Tongue (tissue), 2 donors: Measurements from ENCODE around the gene PERCC1. TPM values are rescaled to one million over a fixed set of nuclear protein-coding genes. Genes with fewer than 3 reads are reported as not detected.

Experiments
- DNase-seq: peaks from one replicate; pipeline ENCODE4 v3.0.0-alpha.2; 2015
- total RNA-seq: library from RNA; depleted of rRNA; stranded (reverse); fragments of >200 nt; gene quantifications from one replicate; pipeline ENCODE4 v1.2.3, GENCODE V29; 2014

PERCC1 gene
- total RNA-seq = not detected

GRCh38 chr16:1430759-1431496, at the start of gene PERCC1:
PERCC1 (plus strand) TSS chr16:1431078; CDS start chr16:1432594, 1,516 bp downstream.
- DNase-seq = peak; percentile 45

GRCh38 chr16:1381612-1382406, 49.1 kb upstream of the PERCC1 start:
- no peak for DNase-seq

DNA sequence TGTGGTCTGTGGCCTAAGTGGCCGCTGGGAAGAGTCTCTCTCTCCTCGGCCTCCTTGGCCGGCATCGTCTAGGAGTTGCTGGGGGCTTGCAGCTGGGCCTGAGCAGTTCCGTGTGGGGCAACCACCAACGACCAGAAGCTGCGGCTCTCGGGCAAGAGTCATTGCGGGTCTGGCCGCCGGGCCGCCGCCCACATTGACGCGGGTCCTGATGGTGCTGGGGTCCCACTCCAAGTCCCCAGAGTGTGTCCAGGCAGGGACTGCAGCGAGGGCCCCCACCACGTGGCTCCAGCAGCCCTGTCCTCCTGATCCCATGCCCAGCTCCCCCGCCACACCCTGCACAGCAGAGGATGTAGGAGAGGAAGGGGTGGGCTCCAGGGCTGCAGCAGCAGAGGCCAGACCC, 47.3 kb upstream of the PERCC1 start:
- DNase-seq = no peak

GRCh38 chr16:1385232-1385631, 45.6 kb upstream of the PERCC1 start:
- no peak for DNase-seq

GRCh38 chr16:1387331-1387730, 43.5 kb upstream of the PERCC1 start:
- no peak for DNase-seq

DNA sequence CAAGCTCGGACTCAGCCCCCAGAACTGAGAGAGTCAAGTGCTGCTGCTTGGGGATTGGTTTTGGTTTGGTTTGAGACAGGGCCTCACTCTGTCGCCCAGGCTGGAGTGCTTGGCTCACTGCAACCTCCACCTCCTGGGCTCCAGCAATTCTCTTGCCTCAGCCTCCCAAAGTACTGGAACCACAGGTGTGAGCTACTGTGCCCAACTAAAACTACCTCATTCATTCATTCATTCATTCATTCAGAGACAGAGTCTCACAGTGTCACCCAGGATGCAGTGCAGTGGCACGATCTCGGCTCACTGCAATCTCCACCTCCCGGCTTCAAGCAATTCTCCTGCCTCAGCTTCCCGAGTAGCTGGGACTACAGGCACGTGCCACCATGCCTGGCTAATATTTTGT, 41.1 kb upstream of the PERCC1 start:
- DNase-seq = no peak

GRCh38 chr16:1390239-1390779, 40.6 kb upstream of the PERCC1 start:
- no peak for DNase-seq

DNA sequence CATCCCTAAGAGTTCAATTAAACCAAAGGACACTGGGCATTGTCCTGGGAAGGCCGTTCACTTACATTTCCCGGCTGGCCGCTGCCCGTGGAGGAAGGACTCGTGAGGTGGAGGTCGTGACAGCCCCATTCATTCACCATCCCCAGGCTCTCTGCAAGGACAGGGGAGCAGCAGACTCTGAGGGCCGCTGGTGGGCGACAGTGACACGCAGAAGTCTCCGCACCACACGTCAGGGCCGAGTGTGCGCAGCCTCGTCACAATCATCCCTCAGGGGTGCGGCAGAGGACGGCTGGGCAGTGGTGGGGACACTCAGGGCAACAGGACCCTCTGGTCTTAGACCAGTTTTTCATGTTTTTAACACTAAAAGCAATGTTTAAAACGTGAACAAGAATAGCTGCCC, 38.1 kb upstream of the PERCC1 start:
- DNase-seq = no peak

- DNase-seq = no peak
These were observed 37.2 kb upstream of the PERCC1 start for GRCh38 chr16:1393613-1394176.

- DNase-seq = no peak
These were observed 36.4 kb upstream of the PERCC1 start for GRCh38 chr16:1394367-1394951.

DNA sequence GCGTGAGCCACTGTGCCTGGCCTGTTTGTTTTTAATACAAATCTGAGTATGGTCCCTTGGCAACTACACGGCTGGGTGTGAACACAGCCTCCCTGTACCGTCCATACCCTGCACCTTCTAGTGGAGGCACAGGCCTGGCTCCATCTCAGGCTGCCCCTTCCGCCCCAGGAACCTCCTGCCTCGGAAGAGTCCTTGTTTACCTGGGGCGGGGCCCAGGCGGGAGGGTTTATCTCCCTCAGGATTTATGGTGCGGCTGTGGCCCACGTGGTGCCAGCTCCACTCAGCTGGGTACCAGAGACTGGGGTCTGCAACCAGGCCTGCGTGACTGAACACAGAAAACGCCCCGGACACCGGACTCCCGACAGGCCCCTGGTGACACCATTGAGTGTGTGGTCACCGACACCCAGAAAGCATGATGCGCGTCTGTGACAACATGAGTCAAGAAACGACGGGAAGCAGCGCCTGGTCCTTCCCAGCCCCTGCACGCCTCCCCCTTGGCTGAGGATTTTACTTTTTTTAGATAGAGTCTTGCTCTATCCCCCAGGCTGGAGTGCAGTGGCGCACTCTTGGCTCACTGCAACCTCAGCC, 35.3 kb upstream of the PERCC1 start:
- no peak for DNase-seq

- DNase-seq = no peak
These were observed 33.1 kb upstream of the PERCC1 start for GRCh38 chr16:1397779-1398178.

GRCh38 chr16:1398351-1398750, 32.5 kb upstream of the PERCC1 start:
- DNase-seq = no peak

DNA sequence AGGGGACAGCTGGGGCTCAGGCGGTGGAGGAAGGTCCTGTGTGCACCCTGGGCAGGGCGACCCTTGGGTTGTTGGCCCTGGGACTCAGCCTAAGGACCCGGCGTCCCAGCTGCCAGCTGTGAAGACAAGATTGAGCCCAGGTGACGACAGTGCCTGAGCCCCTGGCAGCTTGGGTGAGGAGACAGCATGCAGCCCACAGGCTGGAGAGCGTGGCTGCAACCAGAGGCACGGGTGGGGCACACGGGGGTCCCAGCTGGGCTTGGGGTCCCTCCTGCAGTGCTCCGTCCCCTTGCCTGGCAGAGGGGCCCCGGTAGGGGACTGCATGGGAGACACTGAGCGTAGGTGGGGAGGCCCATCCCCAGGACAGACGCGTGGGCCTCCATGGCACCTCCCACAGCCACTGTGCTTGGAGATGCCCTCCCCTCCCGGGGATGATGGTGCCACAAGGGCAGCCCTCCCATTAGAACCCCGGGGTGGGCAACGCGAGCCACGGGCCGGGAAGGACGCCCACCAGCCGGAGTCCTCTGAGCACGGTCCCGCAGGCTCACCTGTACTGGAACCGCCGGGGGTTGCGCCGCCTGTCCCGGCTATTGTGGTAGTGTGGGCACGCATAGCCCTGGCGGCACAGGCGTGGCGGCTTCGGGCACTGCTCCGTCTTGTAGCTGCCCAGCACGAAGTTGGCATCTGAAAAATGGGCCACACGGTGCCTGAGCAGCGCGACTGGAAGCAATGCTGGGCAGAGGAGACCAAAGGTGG, 31.9 kb upstream of the PERCC1 start:
- DNase-seq = no peak

DNA sequence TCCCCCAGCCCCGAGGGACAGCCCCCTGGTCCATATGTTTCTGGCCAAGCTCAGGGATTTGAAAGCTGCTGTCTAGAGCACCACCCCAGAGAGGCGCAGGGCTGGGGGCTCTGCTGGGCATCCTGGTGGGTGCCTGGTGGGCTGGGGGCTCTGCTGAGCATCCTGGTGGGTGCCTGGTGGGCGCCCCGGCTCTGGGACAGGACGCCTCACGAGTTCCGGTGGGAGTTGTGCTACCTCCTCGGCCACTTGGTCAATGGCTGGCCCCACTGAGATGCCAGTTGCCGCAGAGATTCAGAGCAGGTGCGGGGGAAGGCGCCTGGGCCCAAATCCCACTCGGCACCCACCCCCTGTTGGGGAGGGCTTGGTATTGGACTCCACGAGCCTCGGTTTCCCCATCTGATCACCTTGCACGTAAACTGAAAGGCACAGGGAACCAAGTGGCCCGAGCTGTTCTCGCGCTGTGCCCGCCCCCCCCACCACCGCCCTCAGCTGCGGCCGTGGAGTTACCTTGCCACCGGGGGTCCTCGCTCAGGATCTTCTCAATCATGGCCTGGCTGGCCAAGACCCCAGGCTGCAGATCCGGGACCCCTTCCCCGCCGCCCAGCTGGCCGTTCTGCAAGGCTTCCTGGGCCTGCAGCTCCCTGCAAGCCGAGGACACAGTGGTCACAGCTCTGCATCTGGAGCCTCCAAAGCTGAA, 29.7 kb upstream of the PERCC1 start:
- no peak for DNase-seq

- no peak for DNase-seq
These were observed 29.1 kb upstream of the PERCC1 start for GRCh38 chr16:1401758-1402154.

DNA sequence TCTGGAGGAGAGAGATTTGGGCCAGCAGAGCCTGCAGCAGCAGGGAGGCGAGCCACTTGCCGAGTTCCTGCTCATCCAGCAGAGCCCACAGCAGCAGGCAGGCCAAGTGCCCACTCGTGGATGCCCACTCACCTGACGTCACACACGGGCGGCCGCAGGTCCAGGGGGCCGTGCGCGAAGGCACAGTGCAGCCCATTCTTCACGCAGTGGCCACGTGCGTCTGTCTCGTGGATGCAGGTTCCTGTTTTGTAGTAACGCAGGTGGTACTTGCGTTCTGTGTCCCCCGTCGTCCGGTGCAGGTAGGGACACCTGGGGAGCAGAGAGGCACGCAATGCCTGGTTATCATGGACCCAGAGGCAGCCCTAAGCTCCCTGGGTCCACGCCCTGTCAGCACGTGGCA, 27.8 kb upstream of the PERCC1 start:
- no peak for DNase-seq

GRCh38 chr16:1403733-1404132, 27.1 kb upstream of the PERCC1 start:
- DNase-seq = no peak

DNA sequence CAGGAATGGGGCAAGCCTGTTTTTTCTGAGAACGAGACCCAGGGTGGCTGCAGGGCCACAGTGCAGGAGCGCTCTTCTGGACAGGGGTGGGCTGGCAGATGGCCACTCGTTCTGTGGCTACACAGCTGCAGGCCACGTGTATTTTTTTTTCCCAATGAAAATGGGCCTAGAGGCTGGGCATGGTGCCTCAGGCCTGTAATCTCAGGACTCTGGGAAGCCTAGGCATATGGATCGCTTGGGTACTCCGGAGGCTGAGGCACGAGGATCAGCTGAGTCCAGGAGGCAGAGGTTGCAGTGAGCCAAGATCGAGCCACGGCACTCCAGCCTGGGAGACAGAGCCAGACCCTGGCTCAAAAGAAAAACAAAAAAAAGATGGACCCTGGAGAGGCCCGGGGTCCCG, 23.1 kb upstream of the PERCC1 start:
- DNase-seq = peak; percentile 47

- DNase-seq = peak; percentile 95
These were observed 22.6 kb upstream of the PERCC1 start for GRCh38 chr16:1408171-1408837.
